Fibroblast of skin of right biceps (primary cell): ENCODE data around the gene KCNQ1OT1.

ENCODE experiments used
- DNase-seq: peaks from one replicate; pipeline ENCODE4 v3.0.0-alpha.2; 2013

KCNQ1OT1 gene

DNA sequence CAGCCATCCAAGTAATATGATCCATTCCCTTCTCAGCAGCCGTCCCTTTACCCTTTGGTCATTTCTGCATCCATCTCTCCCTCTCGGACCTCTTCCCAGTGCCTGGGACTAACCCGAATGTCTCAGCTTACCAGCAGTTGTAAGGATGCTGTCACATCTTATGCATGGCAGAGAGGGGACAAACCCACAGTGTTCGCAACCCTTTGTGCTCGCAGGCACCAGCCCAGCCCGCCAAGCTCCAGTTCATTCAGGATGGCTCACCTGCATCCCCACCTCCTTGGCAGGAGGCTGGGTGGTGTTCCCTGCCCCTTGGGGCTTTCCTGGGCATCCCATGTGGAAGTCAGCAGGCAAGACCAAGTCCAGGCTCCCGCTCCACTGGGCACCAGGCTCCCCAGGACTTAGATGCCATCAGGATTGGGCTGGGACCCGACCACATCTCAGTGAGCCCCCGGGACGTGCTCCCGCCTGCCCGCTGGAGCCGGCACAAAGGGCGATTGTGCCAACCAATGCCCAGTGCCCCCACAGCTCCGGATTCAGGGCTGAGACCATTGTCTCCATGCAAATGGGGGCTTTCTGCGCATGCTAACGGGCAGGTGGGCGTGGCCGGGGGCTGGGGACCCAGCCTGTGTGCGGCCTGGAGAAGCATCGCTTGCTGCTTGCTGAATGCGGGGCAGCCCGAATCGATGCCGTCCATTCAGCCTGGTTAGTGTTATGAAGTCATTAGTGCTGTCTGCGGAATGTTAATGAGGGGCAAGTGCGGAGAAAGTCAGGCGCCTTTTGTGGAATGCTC, 108.6 kb downstream of the KCNQ1OT1 start:
- DNase-seq: no peak

GRCh38 chr11:2590131-2590964, 109.4 kb downstream of the KCNQ1OT1 start:
- no peak for DNase-seq

- DNase-seq: no peak
Measured at GRCh38 chr11:2589538-2589934, 110.3 kb downstream of the KCNQ1OT1 start.

DNA sequence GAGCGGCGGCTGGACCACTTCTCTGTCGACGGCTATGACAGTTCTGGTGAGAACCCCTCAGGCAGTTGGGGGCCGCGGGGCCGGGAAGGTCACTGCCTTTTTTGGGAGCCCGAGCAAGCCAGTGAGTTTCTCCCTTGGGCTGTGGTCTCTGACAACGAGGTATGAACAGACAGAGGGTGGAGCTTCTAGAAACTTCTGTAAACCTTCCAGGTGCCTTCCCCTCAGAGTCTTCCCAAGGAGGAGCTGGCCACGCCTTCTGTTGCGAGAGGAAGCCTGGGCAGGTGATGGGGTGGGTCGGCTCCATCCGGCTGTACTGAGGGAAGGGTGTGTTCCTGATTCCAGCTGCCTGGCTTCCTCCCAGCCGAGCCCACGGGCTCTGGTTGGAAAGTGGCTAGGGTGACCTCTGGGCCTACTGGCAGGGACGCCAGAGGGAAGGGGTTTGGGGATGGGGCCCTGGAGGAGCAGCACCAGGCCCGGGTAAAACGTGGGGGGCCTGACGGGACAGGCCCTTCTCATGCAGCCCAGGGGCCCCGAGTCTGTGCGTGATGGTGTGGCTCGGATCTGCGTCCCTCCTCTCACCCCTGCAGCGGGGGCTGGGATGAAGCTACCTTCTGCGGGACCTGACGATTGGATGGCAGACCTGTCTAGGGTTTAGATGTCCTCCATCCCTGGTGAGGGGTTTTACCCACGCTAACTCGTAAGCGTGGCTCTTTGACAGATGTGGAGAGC, 110.8 kb downstream of the KCNQ1OT1 start:
- no peak for DNase-seq

GRCh38 chr11:2587976-2588748, 111.6 kb downstream of the KCNQ1OT1 start:
- DNase-seq: no peak

GRCh38 chr11:2587132-2587930, 112.5 kb downstream of the KCNQ1OT1 start:
- DNase-seq: no peak

- DNase-seq: no peak
Measured at GRCh38 chr11:2586793-2587131, 113.0 kb downstream of the KCNQ1OT1 start.

DNA sequence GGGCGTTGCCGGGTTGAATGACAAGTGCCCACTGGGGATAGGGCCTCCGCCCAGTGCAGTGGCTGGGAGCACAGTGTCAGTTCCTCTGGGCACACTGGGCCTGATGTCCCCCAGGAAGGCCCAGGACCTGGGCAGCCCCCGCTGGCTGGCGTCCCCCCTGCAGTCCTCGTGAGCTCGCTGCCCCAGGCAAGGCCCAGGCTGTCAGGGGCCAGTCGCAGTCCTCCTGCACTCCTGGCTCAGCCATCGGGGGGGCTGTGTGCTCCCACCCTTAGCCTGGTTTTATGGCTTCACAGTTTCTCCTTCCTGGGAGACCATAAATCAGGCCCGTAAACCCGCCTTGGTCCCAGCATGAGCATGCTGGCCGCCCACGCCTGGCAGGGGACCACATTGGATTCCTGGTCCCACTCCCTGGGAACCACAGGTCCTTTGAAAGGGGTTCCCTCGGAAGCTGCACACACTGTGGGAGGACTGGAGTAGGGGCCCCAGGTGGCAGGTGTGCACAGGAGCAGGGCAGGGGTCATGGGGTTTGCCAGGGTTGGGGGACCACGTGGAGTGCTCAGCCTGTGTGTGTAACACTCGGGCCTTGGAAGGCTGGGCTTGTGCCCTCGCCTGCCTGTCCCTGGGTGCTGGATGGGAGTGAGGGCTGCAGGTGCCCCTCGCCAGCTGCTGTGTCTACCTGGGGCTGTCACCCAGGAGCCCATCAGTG, 113.6 kb downstream of the KCNQ1OT1 start:
- no peak for DNase-seq

- no peak for DNase-seq
Measured at GRCh38 chr11:2585566-2586086, 114.2 kb downstream of the KCNQ1OT1 start.

DNA sequence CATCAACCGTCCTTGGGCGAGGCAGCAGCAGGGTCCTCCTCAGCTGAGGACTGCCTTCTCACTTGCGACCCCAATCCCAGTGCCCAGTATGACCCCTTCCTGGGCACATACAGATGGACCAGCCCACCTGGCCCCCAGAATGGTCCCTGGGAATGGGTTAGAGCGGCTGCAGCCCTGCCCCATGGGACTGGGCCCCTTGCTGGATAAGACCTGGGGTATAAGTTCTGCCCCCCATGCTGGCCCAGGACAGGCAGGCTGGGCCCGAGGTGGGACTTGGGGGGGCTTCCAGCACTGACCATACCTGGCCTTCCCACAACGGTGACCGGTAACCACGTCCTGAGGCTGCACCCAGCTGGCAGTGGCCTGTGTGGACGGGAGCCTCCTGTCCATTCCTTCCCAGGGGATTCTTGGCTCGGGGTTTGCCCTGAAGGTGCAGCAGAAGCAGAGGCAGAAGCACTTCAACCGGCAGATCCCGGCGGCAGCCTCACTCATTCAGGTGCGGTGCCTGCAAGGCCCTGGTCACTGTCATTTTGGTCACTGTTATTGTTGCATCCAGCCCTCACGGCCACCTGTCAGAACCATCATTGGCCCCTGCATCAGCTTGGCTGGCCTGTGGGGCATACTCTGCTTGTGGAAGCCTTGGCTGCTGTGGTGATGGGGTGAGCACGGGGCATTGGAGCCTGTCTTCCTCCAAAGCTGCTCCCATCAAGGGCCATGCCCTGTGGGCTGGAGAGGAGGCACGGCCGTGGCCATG, 114.8 kb downstream of the KCNQ1OT1 start:
- DNase-seq: no peak

GRCh38 chr11:2584434-2584811, 115.4 kb downstream of the KCNQ1OT1 start:
- no peak for DNase-seq

GRCh38 chr11:2583605-2583958, 116.2 kb downstream of the KCNQ1OT1 start:
- no peak for DNase-seq

GRCh38 chr11:2582946-2583604, 116.7 kb downstream of the KCNQ1OT1 start:
- no peak for DNase-seq

GRCh38 chr11:2582351-2582945, 117.3 kb downstream of the KCNQ1OT1 start:
- DNase-seq: no peak

DNA sequence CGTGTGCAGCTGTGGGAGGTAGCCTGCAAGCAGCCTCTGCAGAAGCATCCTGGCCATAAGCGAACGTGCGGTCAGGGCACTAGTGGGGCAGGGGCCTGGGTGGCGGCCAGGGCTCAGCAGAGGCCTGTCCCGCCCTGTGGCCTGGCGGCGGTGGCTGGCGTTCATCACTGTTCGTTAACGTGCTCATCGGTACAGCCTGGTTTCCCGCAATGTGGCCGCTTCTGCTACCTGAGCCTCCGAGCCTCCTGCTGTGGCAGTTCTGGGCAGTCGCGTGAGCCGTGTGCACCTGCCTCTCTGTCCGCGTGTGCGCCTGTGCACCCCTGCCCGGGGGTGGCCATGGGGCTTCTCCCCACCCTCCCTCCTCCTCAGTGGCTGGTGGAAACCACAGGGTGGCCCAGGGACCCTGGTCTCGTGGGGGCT, 117.9 kb downstream of the KCNQ1OT1 start:
- DNase-seq: no peak

DNA sequence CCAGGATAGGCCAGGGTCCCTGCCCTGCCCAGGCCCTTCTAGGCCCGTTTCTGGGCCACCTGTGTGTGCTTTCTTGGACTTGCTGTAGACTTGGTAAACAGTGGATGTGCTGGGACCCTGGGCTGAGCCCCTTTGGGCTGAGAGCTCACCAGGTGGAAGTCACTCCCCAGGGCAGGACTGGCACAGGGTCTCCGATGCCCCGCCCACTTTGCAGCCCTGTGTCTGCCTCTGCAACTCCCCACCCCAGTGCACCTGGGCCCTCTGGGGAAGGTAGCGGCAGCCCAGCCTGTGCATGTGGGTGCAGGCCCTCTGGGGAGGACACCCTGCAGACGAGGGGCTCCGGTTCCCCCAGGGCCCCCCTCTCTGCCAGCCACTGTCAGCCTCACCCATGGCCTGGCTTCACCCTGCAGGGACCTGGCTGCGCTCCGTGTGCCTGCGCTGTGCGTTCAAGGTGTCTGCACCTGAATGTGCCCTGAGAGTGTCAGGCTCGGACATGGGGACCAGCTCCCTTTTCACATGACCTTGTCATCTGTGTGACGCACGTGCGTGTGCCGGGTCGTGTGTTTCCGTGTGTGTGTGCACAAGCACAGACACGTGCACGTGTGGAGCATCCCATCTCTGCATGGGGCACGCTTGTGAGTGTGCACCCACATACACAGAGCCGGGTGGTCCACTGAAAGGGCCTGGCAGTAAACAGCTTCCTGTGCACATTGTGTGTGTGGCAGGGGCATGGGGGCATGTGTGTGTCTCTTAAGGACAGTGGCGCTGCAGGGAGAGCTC, 118.5 kb downstream of the KCNQ1OT1 start:
- DNase-seq: no peak

GRCh38 chr11:2580571-2581001, 119.2 kb downstream of the KCNQ1OT1 start:
- no peak for DNase-seq

- no peak for DNase-seq
Measured at GRCh38 chr11:2580061-2580421, 119.8 kb downstream of the KCNQ1OT1 start.
